Gastrocnemius medialis (tissue), 4 donors: ENCODE measurements around the gene MEF2D.

Source experiments
- CTCF ChIP-seq, 5 experiments: fragments of 450-650 bp in 3 of 5; fragments of 200-600 bp in 2 of 5; sonication (generic) in 2 of 5; IDR thresholded peaks in 4 of 5; conservative IDR thresholded peaks in 1 of 5; 1 replicate in 4 of 5; 2 replicates in 1 of 5; pipeline ENCODE4 v1.5.1; 2016 to 2019; ENCODE audit warnings: antibody characterized with exemption in 5 of 5, mild to moderate bottlenecking in 3 of 5, moderate library complexity in 3 of 5
- POLR2A ChIP-seq, 2 donors: fragments of 450-650 bp; IDR thresholded peaks; one replicate each; pipeline ENCODE4 v1.6.1; 2017; ENCODE audit warnings: antibody characterized with exemption in 2 of 2, mild to moderate bottlenecking in 2 of 2, moderate library complexity in 2 of 2

GRCh38 chr1:156434989-156435544, 65.5 kb downstream of the MEF2D start:
- TF ChIP-seq POLR2A (IDR thresholded peaks at IDR 0.05) (no peak), CTCF (IDR thresholded peaks at IDR 0.05 in 4 of 5, conservative IDR thresholded peaks at IDR 0.05 in 1 of 5) (no peak)
